Measurements from ENCODE around the gene ORC6. TPM values are rescaled to one million over a fixed set of nuclear protein-coding genes. Genes with fewer than 3 reads are reported as not detected.

The ORC6 gene
- total and polyA plus RNA-seq, 9 donors = 0.50 to 2.2 (median 1.6) TPM

DNA sequence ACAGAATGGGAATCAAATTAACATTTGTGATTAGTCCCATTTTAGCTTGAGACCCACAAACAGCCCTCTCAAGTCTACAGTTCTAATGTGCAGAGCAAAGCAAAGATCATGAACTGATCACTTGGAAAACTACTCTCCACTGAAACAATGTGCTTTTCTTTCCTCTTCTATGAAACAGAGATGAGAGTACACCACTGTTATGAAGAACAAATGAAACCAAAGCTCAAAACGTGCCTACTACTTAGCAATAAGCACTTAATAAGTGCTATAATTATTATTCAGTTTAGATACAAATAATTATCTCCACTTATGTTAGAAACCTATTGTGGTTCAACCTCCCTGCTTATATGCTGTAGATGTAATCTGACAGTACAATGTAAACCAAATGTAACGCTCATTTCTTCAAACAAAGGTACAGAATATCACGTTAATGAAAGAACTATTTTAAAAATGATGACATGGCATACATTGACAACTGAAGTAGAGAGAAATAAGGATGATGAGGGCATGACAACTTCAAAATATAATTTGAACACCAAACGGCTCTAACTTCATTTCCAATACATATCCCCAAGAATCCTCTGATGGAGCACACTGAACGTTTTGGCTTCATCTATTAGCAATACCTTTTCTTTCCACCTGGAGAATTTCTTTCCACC is 2.5 kb upstream of the ORC6 start:
- Histone ChIP-seq H3K4me3 (no peak overlapping the region), H3K9me3 (no peaks in the 10 kb centered on the region), H3K27me3 (no peaks in the 10 kb centered on the region), H3K4me1 (ENCODE audit: insufficient read depth) (peaks cover 6% of the 10 kb centered on the region), H3K36me3 (no peaks in the 10 kb centered on the region), H3K27ac (no peak overlapping the region)
- TF ChIP-seq, protein P1, sequence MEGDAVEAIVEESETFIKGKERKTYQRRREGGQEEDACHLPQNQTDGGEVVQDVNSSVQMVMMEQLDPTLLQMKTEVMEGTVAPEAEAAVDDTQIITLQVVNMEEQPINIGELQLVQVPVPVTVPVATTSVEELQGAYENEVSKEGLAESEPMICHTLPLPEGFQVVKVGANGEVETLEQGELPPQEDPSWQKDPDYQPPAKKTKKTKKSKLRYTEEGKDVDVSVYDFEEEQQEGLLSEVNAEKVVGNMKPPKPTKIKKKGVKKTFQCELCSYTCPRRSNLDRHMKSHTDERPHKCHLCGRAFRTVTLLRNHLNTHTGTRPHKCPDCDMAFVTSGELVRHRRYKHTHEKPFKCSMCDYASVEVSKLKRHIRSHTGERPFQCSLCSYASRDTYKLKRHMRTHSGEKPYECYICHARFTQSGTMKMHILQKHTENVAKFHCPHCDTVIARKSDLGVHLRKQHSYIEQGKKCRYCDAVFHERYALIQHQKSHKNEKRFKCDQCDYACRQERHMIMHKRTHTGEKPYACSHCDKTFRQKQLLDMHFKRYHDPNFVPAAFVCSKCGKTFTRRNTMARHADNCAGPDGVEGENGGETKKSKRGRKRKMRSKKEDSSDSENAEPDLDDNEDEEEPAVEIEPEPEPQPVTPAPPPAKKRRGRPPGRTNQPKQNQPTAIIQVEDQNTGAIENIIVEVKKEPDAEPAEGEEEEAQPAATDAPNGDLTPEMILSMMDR (IDR thresholded peaks at IDR 0.05) = no peak
- TF ChIP-seq EP300 (IDR thresholded peaks at IDR 0.05) = no peak
- no peak for TF ChIP-seq POLR2A (IDR thresholded peaks at IDR 0.05)
- DNase-seq = no peak
- intact Hi-C loops (cut with DNase I) = loop anchor here in 2 of 4 donors (5.0 to 10.0 kb wide), 2 partner anchors 238 to 285 kb away; partner anchors contain the start of gene DNAJA2 (in 1 of the 2)
- 53 to 58% (median 58%) methylated on average over 5 of the region's 5 CpGs for WGBS, 3 donors

DNA sequence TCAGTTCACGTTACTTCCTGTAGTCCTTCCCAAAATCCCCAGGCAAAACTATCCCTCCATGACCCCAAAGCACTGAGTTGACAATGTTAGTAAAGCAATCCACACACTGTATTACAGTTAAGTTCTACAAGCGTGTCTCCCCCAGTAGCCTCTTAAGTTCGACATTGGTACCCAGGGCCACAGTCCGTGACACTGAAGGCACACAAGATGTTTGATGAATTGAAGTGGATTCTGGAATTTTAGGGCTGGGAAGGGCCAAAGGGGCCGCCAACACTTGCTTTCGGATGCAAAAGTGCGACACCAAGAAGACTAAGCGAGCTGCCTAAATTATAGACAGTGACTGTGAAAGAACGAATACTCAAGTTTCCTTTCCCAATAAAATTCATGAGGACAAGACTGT is 2.0 kb upstream of the ORC6 start:
- no peaks in the 10 kb centered on the region for H3K27me3 ChIP-seq
- no peaks in the 10 kb centered on the region for H3K9me3 ChIP-seq
- no peak overlapping the region for H3K27ac ChIP-seq
- no peak overlapping the region for H3K4me3 ChIP-seq
- peaks cover 6% of the 10 kb centered on the region for H3K4me1 ChIP-seq (ENCODE audit: insufficient read depth)
- no peaks in the 10 kb centered on the region for H3K36me3 ChIP-seq
- TF ChIP-seq POLR2A (IDR thresholded peaks at IDR 0.05) (no peak), EP300 (IDR thresholded peaks at IDR 0.05) (no peak)
- TF ChIP-seq, protein P1 (IDR thresholded peaks at IDR 0.05) = no peak
- intact Hi-C loops (cut with DNase I) = loop anchor here in 2 of 4 donors (5.0 to 10.0 kb wide), 2 partner anchors 237 to 285 kb away; partner anchors contain the start of gene DNAJA2 (in 1 of the 2)
- no peak for DNase-seq
- WGBS, 3 donors = 73 to 79% (median 74%) methylated on average over 9 of the region's 9 CpGs

DNA sequence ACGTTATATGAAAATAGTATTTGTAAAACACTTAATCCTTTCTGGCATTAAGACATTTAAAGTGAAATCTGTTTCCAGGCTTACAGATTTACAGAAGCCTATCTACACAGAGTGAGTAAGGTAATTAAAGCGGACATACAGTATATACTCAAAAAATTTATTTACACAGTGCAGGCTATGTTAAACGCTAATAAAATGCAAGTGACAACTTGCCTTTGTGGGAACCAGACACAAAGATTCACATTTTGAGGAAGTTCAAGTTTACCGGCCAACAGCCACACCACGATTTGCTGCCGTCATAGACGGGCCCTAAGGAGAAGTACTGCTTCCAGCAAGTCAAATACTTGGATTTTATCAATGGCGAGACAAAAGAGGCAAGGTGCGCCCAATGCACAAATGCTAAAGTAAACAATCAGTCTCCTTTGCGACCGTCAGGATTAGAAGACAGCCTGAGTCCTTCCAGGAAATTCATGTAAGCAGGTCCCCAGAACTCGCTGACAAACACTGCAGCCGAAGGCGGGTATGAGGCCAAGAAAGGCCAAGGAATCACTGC is 1.3 kb upstream of the ORC6 start:
- no peak for DNase-seq
- intact Hi-C loops (cut with DNase I) = loop anchor here in 2 of 4 donors (5.0 to 10.0 kb wide), 2 partner anchors 237 to 284 kb away; partner anchors contain the start of gene DNAJA2 (in 1 of the 2)
- 3 to 5% (median 3%) methylated on average over 14 of the region's 14 CpGs for WGBS, 3 donors
- H3K36me3 ChIP-seq = no peaks in the 10 kb centered on the region
- TF ChIP-seq EP300 (IDR thresholded peaks at IDR 0.05) = no peak
- TF ChIP-seq POLR2A (IDR thresholded peaks at IDR 0.05) = no peak
- TF ChIP-seq, protein P1 (IDR thresholded peaks at IDR 0.05) = no peak
- H3K4me3 ChIP-seq = peak overlapping the region; percentile 60
- no peaks in the 10 kb centered on the region for H3K9me3 ChIP-seq
- H3K4me1 ChIP-seq (ENCODE audit: insufficient read depth) = peaks cover 6% of the 10 kb centered on the region
- no peaks in the 10 kb centered on the region for H3K27me3 ChIP-seq
- H3K27ac ChIP-seq = peak overlapping the region; percentile 94

DNA sequence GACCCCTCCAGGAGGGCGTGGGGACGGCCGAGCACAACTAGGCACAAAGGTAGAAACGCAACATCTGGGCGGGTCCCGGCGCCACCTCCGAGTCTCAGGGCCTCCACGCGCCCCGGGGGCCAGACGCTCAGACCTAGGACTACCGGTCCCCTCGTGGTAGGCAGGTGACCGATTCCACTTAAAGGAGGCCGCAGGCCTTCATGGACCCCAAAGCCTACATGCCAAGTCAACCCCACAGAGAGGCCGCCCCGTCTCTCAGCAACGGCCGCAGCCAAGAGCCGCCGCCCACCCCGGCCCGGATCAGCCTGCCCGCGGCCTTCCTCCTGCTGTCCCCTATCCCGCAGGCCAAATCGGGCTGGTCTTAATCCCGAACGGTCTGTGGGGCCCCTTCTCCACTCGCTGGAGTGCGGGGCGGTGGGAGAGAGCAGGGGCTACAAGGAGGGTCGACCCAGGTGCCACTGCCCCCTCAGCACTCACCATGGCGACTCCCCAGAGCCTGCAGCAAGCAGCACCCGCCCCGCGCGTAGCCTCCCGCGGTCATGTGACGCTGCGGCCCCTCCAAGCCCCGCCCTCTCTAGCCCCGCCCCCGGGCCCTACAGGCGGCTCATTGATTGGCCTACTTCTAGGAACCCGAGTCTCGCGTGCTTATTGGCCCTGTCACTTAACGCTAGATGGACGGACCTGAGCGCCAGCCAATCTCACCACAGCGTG is 650 bp upstream of the ORC6 start, which contains the start of gene VPS35:
VPS35 (minus strand) TSS at position 525 of the 711 bp plus-strand sequence; CDS start at position 480, 45 bp downstream.
- Histone ChIP-seq H3K9me3 (no peaks in the 10 kb centered on the region), H3K36me3 (no peaks in the 10 kb centered on the region), H3K4me3 (peak within 1 kb of the TSS; percentile 60), H3K4me1 (ENCODE audit: insufficient read depth) (peaks cover 6% of the 10 kb centered on the region), H3K27me3 (no peaks in the 10 kb centered on the region), H3K27ac (peak within 1 kb of the TSS; percentile 94)
- TF ChIP-seq EP300 (IDR thresholded peaks at IDR 0.05) = no peak
- TF ChIP-seq, protein P1 (IDR thresholded peaks at IDR 0.05) = no peak
- no peak for TF ChIP-seq POLR2A (IDR thresholded peaks at IDR 0.05)
- intact Hi-C loops (cut with DNase I) = loop anchor here in 2 of 4 donors (5.0 to 10.0 kb wide), 2 partner anchors 236 to 283 kb away; partner anchors contain the start of gene DNAJA2 (in 1 of the 2)
- WGBS, 3 donors = 1% methylated on average over 41 to 54 of the region's 54 CpGs
- DNase-seq = peak; percentile 99 to 100 (median 100)

All from ovary (tissue), 9 donors.